ENCODE measurements around the gene TMEM169.

Gene TMEM169

GRCh38 chr2:216083464-216084281 is 2.0 kb downstream of the TMEM169 start:
- H2BK5ac ChIP-seq (ENCODE audit: low read depth, low read length, poor library complexity, severe bottlenecking), result no peak overlapping the region
- peak; percentile 78 for DNase-seq
- no peak overlapping the region for H2BK12ac ChIP-seq (ENCODE audit: low read length in 2 of 2)
- H2BK120ac ChIP-seq (ENCODE audit: low read depth, low read length), result no peak overlapping the region
- H3K9ac ChIP-seq (ENCODE audit: low read length), result no peak overlapping the region
- H4K91ac ChIP-seq (ENCODE audit: low read length), result peak overlapping the region; percentile 34
- peaks cover 12% of the 10 kb centered on the region for H3K4me1 ChIP-seq (ENCODE audit: control insufficient read depth, insufficient read depth, low read depth, low read length)
- no peak overlapping the region for H3K14ac ChIP-seq (ENCODE audit: low read length in 2 of 2)
- no peaks in the 10 kb centered on the region for H3K9me3 ChIP-seq (ENCODE audit: control insufficient read depth, low read length)
- H3K27ac ChIP-seq (ENCODE audit: low read length, poor library complexity, severe bottlenecking), result peak overlapping the region; percentile 62
- no peak overlapping the region for H3K4me3 ChIP-seq (ENCODE audit: insufficient read depth in 1 of 2, low read depth in 1 of 2, low read length in 2 of 2)
- no peak overlapping the region for H3K4me2 ChIP-seq (ENCODE audit: low read length, poor library complexity, severe bottlenecking)
- WGBS, result 55% methylated on average over 11 of the region's 11 CpGs
- H2BK15ac ChIP-seq (ENCODE audit: low read depth, poor library complexity, severe bottlenecking), result no peak overlapping the region
- peak overlapping the region; percentile 64 for H2AFZ ChIP-seq (ENCODE audit: low read depth, low read length)
- H3K36me3 ChIP-seq (ENCODE audit: control insufficient read depth in 1 of 2, insufficient read depth in 2 of 2, low read depth in 1 of 2, low read length in 2 of 2), result no peaks in the 10 kb centered on the region
- H3K79me1 ChIP-seq (replicated peaks; ENCODE audit: low read length, poor library complexity, severe bottlenecking), result peaks cover 6% of the 10 kb centered on the region
- peak overlapping the region; percentile 60 for H4K8ac ChIP-seq (ENCODE audit: low read length)
- H3K23ac ChIP-seq (ENCODE audit: low read length in 2 of 2), result no peak overlapping the region
- H3K4ac ChIP-seq (ENCODE audit: low read depth in 1 of 2, low read length in 2 of 2), result no peak overlapping the region
- peak overlapping the region in 1 of 2 experiments; percentile 49 for H3K18ac ChIP-seq (ENCODE audit: low read depth in 1 of 2, low read length in 2 of 2)
- H2AK5ac ChIP-seq (ENCODE audit: low read length, severe bottlenecking), result peak overlapping the region; percentile 50
- H3K27me3 ChIP-seq (ENCODE audit: control insufficient read depth in 1 of 2, insufficient read depth in 1 of 2, low read length in 2 of 2), result peaks cover 0 to 9% of the 10 kb centered on the region in 2 experiments

GRCh38 chr2:216084547-216084946 is 2.8 kb downstream of the TMEM169 start:
- H3K79me1 ChIP-seq (replicated peaks; ENCODE audit: low read length, poor library complexity, severe bottlenecking), result peaks cover 6% of the 10 kb centered on the region
- no peak overlapping the region for H2BK15ac ChIP-seq (ENCODE audit: low read depth, poor library complexity, severe bottlenecking)
- 42% methylated on average over 3 of the region's 3 CpGs for WGBS
- no peak overlapping the region for H2BK12ac ChIP-seq (ENCODE audit: low read length in 2 of 2)
- H2BK120ac ChIP-seq (ENCODE audit: low read depth, low read length), result no peak overlapping the region
- H3K27ac ChIP-seq (ENCODE audit: low read length, poor library complexity, severe bottlenecking), result no peak overlapping the region
- no peak overlapping the region for H3K23ac ChIP-seq (ENCODE audit: low read length in 2 of 2)
- no peak for DNase-seq
- no peaks in the 10 kb centered on the region for H3K9me3 ChIP-seq (ENCODE audit: control insufficient read depth, low read length)
- H3K9ac ChIP-seq (ENCODE audit: low read length), result no peak overlapping the region
- peaks cover 12% of the 10 kb centered on the region for H3K4me1 ChIP-seq (ENCODE audit: control insufficient read depth, insufficient read depth, low read depth, low read length)
- no peak overlapping the region for H3K18ac ChIP-seq (ENCODE audit: low read depth in 1 of 2, low read length in 2 of 2)
- no peak overlapping the region for H4K8ac ChIP-seq (ENCODE audit: low read length)
- no peak overlapping the region for H3K14ac ChIP-seq (ENCODE audit: low read length in 2 of 2)
- no peak overlapping the region for H3K4me3 ChIP-seq (ENCODE audit: insufficient read depth in 1 of 2, low read depth in 1 of 2, low read length in 2 of 2)
- no peak overlapping the region for H3K4ac ChIP-seq (ENCODE audit: low read depth in 1 of 2, low read length in 2 of 2)
- H4K91ac ChIP-seq (ENCODE audit: low read length), result no peak overlapping the region
- no peak overlapping the region for H3K4me2 ChIP-seq (ENCODE audit: low read length, poor library complexity, severe bottlenecking)
- no peak overlapping the region for H2BK5ac ChIP-seq (ENCODE audit: low read depth, low read length, poor library complexity, severe bottlenecking)
- no peak overlapping the region for H2AK5ac ChIP-seq (ENCODE audit: low read length, severe bottlenecking)
- H2AFZ ChIP-seq (ENCODE audit: low read depth, low read length), result no peak overlapping the region
- peaks cover 0 to 9% of the 10 kb centered on the region in 2 experiments for H3K27me3 ChIP-seq (ENCODE audit: control insufficient read depth in 1 of 2, insufficient read depth in 1 of 2, low read length in 2 of 2)
- H3K36me3 ChIP-seq (ENCODE audit: control insufficient read depth in 1 of 2, insufficient read depth in 2 of 2, low read depth in 1 of 2, low read length in 2 of 2), result no peaks in the 10 kb centered on the region

GRCh38 chr2:216086207-216086893 is 4.6 kb downstream of the TMEM169 start:
- Histone ChIP-seq H2BK120ac (ENCODE audit: low read depth, low read length) (no peak overlapping the region), H3K27me3 (ENCODE audit: control insufficient read depth in 1 of 2, insufficient read depth in 1 of 2, low read length in 2 of 2) (peaks cover 0 to 9% of the 10 kb centered on the region in 2 experiments), H3K27ac (ENCODE audit: low read length, poor library complexity, severe bottlenecking) (no peak overlapping the region), H2AK5ac (ENCODE audit: low read length, severe bottlenecking) (no peak overlapping the region), H3K4me2 (ENCODE audit: low read length, poor library complexity, severe bottlenecking) (no peak overlapping the region), H3K14ac (ENCODE audit: low read length in 2 of 2) (no peak overlapping the region), H3K9me3 (ENCODE audit: control insufficient read depth, low read length) (peaks cover 5% of the 10 kb centered on the region), H3K4ac (ENCODE audit: low read depth in 1 of 2, low read length in 2 of 2) (no peak overlapping the region), H3K23ac (ENCODE audit: low read length in 2 of 2) (no peak overlapping the region), H2BK5ac (ENCODE audit: low read depth, low read length, poor library complexity, severe bottlenecking) (no peak overlapping the region), H4K8ac (ENCODE audit: low read length) (no peak overlapping the region), H3K4me1 (ENCODE audit: control insufficient read depth, insufficient read depth, low read depth, low read length) (peaks cover 10% of the 10 kb centered on the region), H3K4me3 (ENCODE audit: insufficient read depth in 1 of 2, low read depth in 1 of 2, low read length in 2 of 2) (no peak overlapping the region), H3K36me3 (ENCODE audit: control insufficient read depth in 1 of 2, insufficient read depth in 2 of 2, low read depth in 1 of 2, low read length in 2 of 2) (no peaks in the 10 kb centered on the region), H2BK12ac (ENCODE audit: low read length in 2 of 2) (no peak overlapping the region), H4K91ac (ENCODE audit: low read length) (no peak overlapping the region), H2BK15ac (ENCODE audit: low read depth, poor library complexity, severe bottlenecking) (no peak overlapping the region), H3K79me1 (replicated peaks; ENCODE audit: low read length, poor library complexity, severe bottlenecking) (peaks cover 5% of the 10 kb centered on the region), H3K18ac (ENCODE audit: low read depth in 1 of 2, low read length in 2 of 2) (no peak overlapping the region), H3K9ac (ENCODE audit: low read length) (no peak overlapping the region), H2AFZ (ENCODE audit: low read depth, low read length) (no peak overlapping the region)
- no peak for DNase-seq
- WGBS, result 94% methylated on average over 2 of the region's 2 CpGs

GRCh38 chr2:216090369-216090786 is 8.7 kb downstream of the TMEM169 start:
- H4K8ac ChIP-seq (ENCODE audit: low read length), result no peak overlapping the region
- no peak overlapping the region for H3K18ac ChIP-seq (ENCODE audit: low read depth in 1 of 2, low read length in 2 of 2)
- H3K4me1 ChIP-seq (ENCODE audit: control insufficient read depth, insufficient read depth, low read depth, low read length), result no peaks in the 10 kb centered on the region
- peaks cover 5% of the 10 kb centered on the region for H3K9me3 ChIP-seq (ENCODE audit: control insufficient read depth, low read length)
- peak; percentile 33 for DNase-seq
- H2BK15ac ChIP-seq (ENCODE audit: low read depth, poor library complexity, severe bottlenecking), result no peak overlapping the region
- no peaks in the 10 kb centered on the region for H3K36me3 ChIP-seq (ENCODE audit: control insufficient read depth in 1 of 2, insufficient read depth in 2 of 2, low read depth in 1 of 2, low read length in 2 of 2)
- H2BK120ac ChIP-seq (ENCODE audit: low read depth, low read length), result no peak overlapping the region
- H3K4me2 ChIP-seq (ENCODE audit: low read length, poor library complexity, severe bottlenecking), result no peak overlapping the region
- H2AFZ ChIP-seq (ENCODE audit: low read depth, low read length), result no peak overlapping the region
- H2BK5ac ChIP-seq (ENCODE audit: low read depth, low read length, poor library complexity, severe bottlenecking), result no peak overlapping the region
- no peak overlapping the region for H2AK5ac ChIP-seq (ENCODE audit: low read length, severe bottlenecking)
- no peak overlapping the region for H3K4me3 ChIP-seq (ENCODE audit: insufficient read depth in 1 of 2, low read depth in 1 of 2, low read length in 2 of 2)
- no peak overlapping the region for H2BK12ac ChIP-seq (ENCODE audit: low read length in 2 of 2)
- H4K91ac ChIP-seq (ENCODE audit: low read length), result no peak overlapping the region
- WGBS, result no CpG with 5 or more reads among the region's 1 CpG
- no peak overlapping the region for H3K27ac ChIP-seq (ENCODE audit: low read length, poor library complexity, severe bottlenecking)
- H3K14ac ChIP-seq (ENCODE audit: low read length in 2 of 2), result no peak overlapping the region
- peaks cover 0 to 5% of the 10 kb centered on the region in 2 experiments for H3K27me3 ChIP-seq (ENCODE audit: control insufficient read depth in 1 of 2, insufficient read depth in 1 of 2, low read length in 2 of 2)
- no peak overlapping the region for H3K4ac ChIP-seq (ENCODE audit: low read depth in 1 of 2, low read length in 2 of 2)
- peaks cover 1% of the 10 kb centered on the region for H3K79me1 ChIP-seq (replicated peaks; ENCODE audit: low read length, poor library complexity, severe bottlenecking)
- H3K9ac ChIP-seq (ENCODE audit: low read length), result no peak overlapping the region
- no peak overlapping the region for H3K23ac ChIP-seq (ENCODE audit: low read length in 2 of 2)

All from mesenchymal stem cell (in vitro differentiated cells and primary cell).